ENCODE results near the gene FGD3. TPM values are rescaled to one million over a fixed set of nuclear protein-coding genes. Genes with fewer than 3 reads are reported as not detected.

The FGD3 gene
- total and polyA plus RNA-seq, 2 experiments from 2014 or later = not detected

GRCh38 chr9:92977279-92977678, 30.0 kb downstream of the FGD3 start:
- Histone ChIP-seq H3K4me2 (ENCODE audit: unreplicated experiment) (no peak overlapping the region), H4K20me1 (ENCODE audit: insufficient read depth) (no peaks in the 10 kb centered on the region), H3F3A (ENCODE audit: insufficient read depth) (no peaks in the 10 kb centered on the region), H3K4me1 (ENCODE audit: insufficient read depth) (no peaks in the 10 kb centered on the region), H2AFZ (no peak overlapping the region), H3K9me2 (ENCODE audit: insufficient read depth) (no peaks in the 10 kb centered on the region), H3K4me3 (no peak overlapping the region), H3K9ac (no peak overlapping the region), H3K27ac (no peak overlapping the region), H3K36me3 (ENCODE audit: low read depth) (no peaks in the 10 kb centered on the region), H3K9me3 (ENCODE audit: low read depth) (no peaks in the 10 kb centered on the region), H3K79me2 (ENCODE audit: insufficient read depth) (no peaks in the 10 kb centered on the region), H3K27me3 (replicated peaks; ENCODE audit: insufficient read depth) (no peaks in the 10 kb centered on the region)
- in situ Hi-C loops (cut with MboI) = no loop called here
- DNase-seq = no peak
- 70 to 81% methylated on average over 12 of the region's 12 CpGs for WGBS, 2 experiments (ENCODE audit: low coverage in 1 of 2, low lambda C conversion rate in 2 of 2, missing lambda C conversion rate in 2 of 2)
- TF ChIP-seq EZH2 (IDR thresholded peaks at IDR 0.05; ENCODE audit: insufficient read depth, poor library complexity, severe bottlenecking) = no peak
- TF ChIP-seq EZH2phosphoT487 (IDR thresholded peaks at IDR 0.05; ENCODE audit: insufficient read depth, low read depth) = no peak

GRCh38 chr9:92978345-92978875, 31.1 kb downstream of the FGD3 start:
- TF ChIP-seq EZH2phosphoT487 (IDR thresholded peaks at IDR 0.05; ENCODE audit: insufficient read depth, low read depth) = no peak
- no peak for TF ChIP-seq EZH2 (IDR thresholded peaks at IDR 0.05; ENCODE audit: insufficient read depth, poor library complexity, severe bottlenecking)
- Histone ChIP-seq H3K9ac (no peak overlapping the region), H2AFZ (no peak overlapping the region), H3K9me2 (ENCODE audit: insufficient read depth) (no peaks in the 10 kb centered on the region), H3K27me3 (replicated peaks; ENCODE audit: insufficient read depth) (no peaks in the 10 kb centered on the region), H3K4me1 (ENCODE audit: insufficient read depth) (no peaks in the 10 kb centered on the region), H3K9me3 (ENCODE audit: low read depth) (no peaks in the 10 kb centered on the region), H3K4me2 (ENCODE audit: unreplicated experiment) (no peak overlapping the region), H3K79me2 (ENCODE audit: insufficient read depth) (no peaks in the 10 kb centered on the region), H3K4me3 (no peak overlapping the region), H4K20me1 (ENCODE audit: insufficient read depth) (no peaks in the 10 kb centered on the region), H3K36me3 (ENCODE audit: low read depth) (no peaks in the 10 kb centered on the region), H3K27ac (no peak overlapping the region), H3F3A (ENCODE audit: insufficient read depth) (no peaks in the 10 kb centered on the region)
- in situ Hi-C loops (cut with MboI) = no loop called here
- 21 to 33% methylated on average over 2 to 4 of the region's 4 CpGs for WGBS, 2 experiments (ENCODE audit: low coverage in 1 of 2, low lambda C conversion rate in 2 of 2, missing lambda C conversion rate in 2 of 2)
- DNase-seq = no peak

GRCh38 chr9:92979283-92980056, 32.1 kb downstream of the FGD3 start:
- Histone ChIP-seq H4K20me1 (ENCODE audit: insufficient read depth) (no peaks in the 10 kb centered on the region), H3K36me3 (ENCODE audit: low read depth) (no peaks in the 10 kb centered on the region), H3K9ac (no peak overlapping the region), H2AFZ (no peak overlapping the region), H3K4me1 (ENCODE audit: insufficient read depth) (no peaks in the 10 kb centered on the region), H3F3A (ENCODE audit: insufficient read depth) (no peaks in the 10 kb centered on the region), H3K27me3 (replicated peaks; ENCODE audit: insufficient read depth) (no peaks in the 10 kb centered on the region), H3K9me3 (ENCODE audit: low read depth) (no peaks in the 10 kb centered on the region), H3K27ac (no peak overlapping the region), H3K79me2 (ENCODE audit: insufficient read depth) (no peaks in the 10 kb centered on the region), H3K4me2 (ENCODE audit: unreplicated experiment) (no peak overlapping the region), H3K9me2 (ENCODE audit: insufficient read depth) (no peaks in the 10 kb centered on the region), H3K4me3 (no peak overlapping the region)
- TF ChIP-seq EZH2 (IDR thresholded peaks at IDR 0.05; ENCODE audit: insufficient read depth, poor library complexity, severe bottlenecking) (no peak), EZH2phosphoT487 (IDR thresholded peaks at IDR 0.05; ENCODE audit: insufficient read depth, low read depth) (no peak)
- no peak for DNase-seq
- WGBS, 2 experiments (ENCODE audit: low coverage in 1 of 2, low lambda C conversion rate in 2 of 2, missing lambda C conversion rate in 2 of 2) = 61 to 70% methylated on average over 2 of the region's 2 CpGs
- in situ Hi-C loops (cut with MboI) = no loop called here

GRCh38 chr9:92980085-92980745, 32.9 kb downstream of the FGD3 start:
- Histone ChIP-seq H3F3A (ENCODE audit: insufficient read depth) (no peaks in the 10 kb centered on the region), H3K9me2 (ENCODE audit: insufficient read depth) (no peaks in the 10 kb centered on the region), H3K4me3 (no peak overlapping the region), H2AFZ (no peak overlapping the region), H3K27ac (no peak overlapping the region), H3K9ac (no peak overlapping the region), H3K79me2 (ENCODE audit: insufficient read depth) (no peaks in the 10 kb centered on the region), H4K20me1 (ENCODE audit: insufficient read depth) (no peaks in the 10 kb centered on the region), H3K9me3 (ENCODE audit: low read depth) (no peaks in the 10 kb centered on the region), H3K4me2 (ENCODE audit: unreplicated experiment) (no peak overlapping the region), H3K36me3 (ENCODE audit: low read depth) (no peaks in the 10 kb centered on the region), H3K4me1 (ENCODE audit: insufficient read depth) (no peaks in the 10 kb centered on the region), H3K27me3 (replicated peaks; ENCODE audit: insufficient read depth) (no peaks in the 10 kb centered on the region)
- in situ Hi-C loops (cut with MboI) = no loop called here
- 67 to 71% methylated on average over 7 of the region's 7 CpGs for WGBS, 2 experiments (ENCODE audit: low coverage in 1 of 2, low lambda C conversion rate in 2 of 2, missing lambda C conversion rate in 2 of 2)
- DNase-seq = no peak
- TF ChIP-seq EZH2phosphoT487 (IDR thresholded peaks at IDR 0.05; ENCODE audit: insufficient read depth, low read depth) (no peak), EZH2 (IDR thresholded peaks at IDR 0.05; ENCODE audit: insufficient read depth, poor library complexity, severe bottlenecking) (no peak)
